Measurements from ENCODE around the gene COPE.

The COPE gene

GRCh38 chr19:18940769-18941627, 21.8 kb upstream of the COPE start, which contains the start of gene HOMER3:
Gene HOMER3, minus strand, starts transcription at chr19:18941217. Its CDS starts 2,235 bp downstream, at chr19:18938982.
- H3K4me3 ChIP-seq (ENCODE audit: low read depth, low read length): peak within 1 kb of the TSS; percentile 67
- no peak for DNase-seq (ENCODE audit: low read depth)
- peak; percentile 73 for TF ChIP-seq CTCF (IDR thresholded peaks at IDR 0.05; ENCODE audit: control insufficient read depth, extremely low read depth, insufficient read depth)

- H3K4me3 ChIP-seq (ENCODE audit: low read depth, low read length): peak overlapping the region; percentile 67
- TF ChIP-seq CTCF (IDR thresholded peaks at IDR 0.05; ENCODE audit: control insufficient read depth, extremely low read depth, insufficient read depth): no peak
- DNase-seq (ENCODE audit: low read depth): no peak
Measured at GRCh38 chr19:18939922-18940768, 21.0 kb upstream of the COPE start.

GRCh38 chr19:18939163-18939562, 20.0 kb upstream of the COPE start:
- no peak for TF ChIP-seq CTCF (IDR thresholded peaks at IDR 0.05; ENCODE audit: control insufficient read depth, extremely low read depth, insufficient read depth)
- DNase-seq (ENCODE audit: low read depth): no peak
- H3K4me3 ChIP-seq (ENCODE audit: low read depth, low read length): no peak overlapping the region

- no peak for DNase-seq (ENCODE audit: low read depth)
- TF ChIP-seq CTCF (IDR thresholded peaks at IDR 0.05; ENCODE audit: control insufficient read depth, extremely low read depth, insufficient read depth): no peak
- no peak overlapping the region for H3K4me3 ChIP-seq (ENCODE audit: low read depth, low read length)
Measured at GRCh38 chr19:18933297-18933696, 14.1 kb upstream of the COPE start.

- no peak overlapping the region for H3K4me3 ChIP-seq (ENCODE audit: low read depth, low read length)
- no peak for DNase-seq (ENCODE audit: low read depth)
- TF ChIP-seq CTCF (IDR thresholded peaks at IDR 0.05; ENCODE audit: control insufficient read depth, extremely low read depth, insufficient read depth): no peak
Measured at GRCh38 chr19:18932216-18932841, 13.1 kb upstream of the COPE start.

GRCh38 chr19:18931316-18932162, 12.4 kb upstream of the COPE start:
- no peak for TF ChIP-seq CTCF (IDR thresholded peaks at IDR 0.05; ENCODE audit: control insufficient read depth, extremely low read depth, insufficient read depth)
- H3K4me3 ChIP-seq (ENCODE audit: low read depth, low read length): no peak overlapping the region
- DNase-seq (ENCODE audit: low read depth): no peak

All from LNCaP clone FGC (cell line).